HG03378 (cell line): ENCODE results near the gene SERBP1.
"Not testable (repeated sequence)": the region's sequence is repeated elsewhere in the genome, so short reads cannot be mapped to it uniquely, and the experiment has no call there.

Experiments
- ATAC-seq: cut with Tn5 transposase; IDR thresholded peaks from one replicate; pipeline ENCODE4 v1.9.1; 2021; ENCODE audit warnings: mild to moderate bottlenecking, moderate library complexity; ENCODE audit not compliant: unreplicated experiment

SERBP1 gene

DNA sequence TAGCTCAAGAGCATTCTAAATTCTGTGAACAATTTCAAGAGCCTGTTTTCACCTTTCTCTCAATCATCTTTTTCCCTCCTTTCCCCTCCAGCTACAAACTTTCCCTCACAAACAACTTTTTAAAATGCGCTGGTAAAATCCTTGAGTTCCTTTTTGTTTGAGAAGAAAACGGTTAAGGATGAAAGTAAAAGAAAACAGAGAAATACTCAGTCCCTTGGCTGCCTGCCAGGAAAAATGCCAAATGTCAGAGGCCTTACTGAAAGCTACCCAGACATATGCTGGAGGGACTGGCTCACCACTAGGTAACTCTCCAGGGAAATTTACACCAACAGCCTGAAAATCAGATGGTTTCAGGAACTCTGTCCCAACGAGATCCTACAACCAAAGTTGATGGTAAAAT is 11.0 kb upstream of the SERBP1 start:
- ATAC-seq: peak; percentile 80

DNA sequence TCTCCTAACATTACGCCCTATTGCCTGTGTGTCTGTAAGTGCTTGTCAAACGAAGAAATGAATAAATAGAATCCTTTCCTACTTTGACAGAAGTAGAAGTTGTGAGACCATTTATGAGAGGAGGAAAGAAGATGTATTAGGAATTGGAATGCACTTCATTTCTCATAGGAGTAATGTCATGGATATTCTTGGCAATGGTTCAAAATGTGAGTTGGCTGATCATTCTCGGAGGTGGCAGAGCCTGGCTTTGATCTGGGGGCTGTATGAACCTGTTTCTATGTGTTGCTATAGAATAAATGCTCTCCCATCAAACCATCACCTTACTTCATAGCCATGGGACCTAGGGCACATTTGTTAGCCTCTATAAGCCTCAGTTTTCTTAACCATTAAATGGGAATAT is 10.1 kb upstream of the SERBP1 start:
- ATAC-seq: no peak

DNA sequence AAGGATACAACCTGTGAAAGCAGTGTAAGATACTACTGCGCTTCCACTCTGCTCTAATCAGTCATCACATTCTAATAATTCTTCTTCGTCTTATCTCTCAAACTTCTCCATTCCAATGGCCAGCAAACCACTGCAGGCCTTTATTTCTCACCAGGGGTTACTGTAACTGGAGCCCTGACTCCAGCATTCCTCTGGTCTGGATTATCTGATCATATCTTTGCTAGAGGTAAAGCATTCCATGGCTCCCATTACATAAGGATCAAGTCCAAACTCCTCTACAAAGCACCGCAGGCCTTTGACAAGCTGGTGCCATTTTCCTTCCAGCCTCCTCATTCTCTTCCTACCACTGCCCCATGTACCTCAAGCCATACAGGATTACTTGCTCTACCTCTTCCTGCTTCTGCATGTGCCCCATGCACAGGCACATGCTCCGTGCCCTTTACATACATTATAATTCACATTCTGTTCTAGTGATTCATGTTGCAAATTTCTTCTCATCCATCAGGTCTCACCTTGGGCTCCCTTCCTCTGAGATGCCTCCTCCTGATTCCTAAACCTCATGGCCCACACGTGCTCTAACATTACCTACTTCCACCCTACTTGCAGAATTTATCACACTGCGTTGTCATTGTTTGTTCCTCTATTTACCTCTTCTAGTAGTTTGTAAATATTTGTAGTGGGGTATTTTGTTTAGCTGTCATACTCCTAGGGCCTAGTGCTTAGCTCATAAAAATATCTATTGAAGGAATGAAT is 9.3 kb upstream of the SERBP1 start:
- no peak for ATAC-seq

DNA sequence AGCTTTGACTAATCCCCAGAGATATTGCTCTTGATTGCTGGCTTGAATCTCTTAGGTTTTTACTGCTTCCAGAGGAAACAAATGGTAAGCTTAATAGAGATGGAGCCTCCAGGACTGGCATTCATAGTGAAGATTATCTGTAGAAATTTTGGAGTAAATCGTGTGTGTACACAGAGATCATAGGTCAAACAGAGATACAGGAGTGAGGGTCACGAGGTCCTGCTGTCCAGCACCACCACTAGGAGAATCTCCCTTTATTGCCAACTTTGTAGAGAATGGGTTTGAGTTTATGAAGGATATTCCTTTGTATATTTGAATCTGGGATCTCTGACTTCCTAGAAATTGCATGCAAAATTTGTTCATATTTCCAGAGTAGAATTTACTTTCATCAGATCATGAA is 7.8 kb upstream of the SERBP1 start:
- no peak for ATAC-seq

DNA sequence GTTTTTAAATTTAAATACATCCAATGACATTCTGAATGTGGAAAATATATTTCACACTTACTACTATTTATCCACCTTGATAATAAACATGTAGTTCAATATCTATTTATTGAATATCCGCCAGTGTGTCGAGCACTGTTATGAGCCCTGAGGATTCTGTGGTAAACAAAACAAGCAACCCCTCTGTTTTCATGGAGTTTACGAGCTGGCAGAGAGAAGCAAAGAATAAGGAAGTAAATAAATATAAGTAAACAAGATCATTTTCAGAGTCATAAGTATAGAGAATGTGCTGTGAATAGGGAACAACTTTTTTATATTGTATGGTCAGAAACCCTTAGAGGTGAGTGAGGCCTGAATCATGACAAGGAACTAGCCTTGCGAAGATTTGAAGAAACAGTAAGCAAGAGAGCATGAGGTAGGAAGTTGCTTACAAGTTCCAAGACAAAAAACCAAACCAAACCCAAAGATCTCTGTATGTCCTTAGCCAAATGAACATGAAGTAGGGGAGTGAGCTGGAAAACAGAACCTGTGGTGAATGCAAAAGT is 6.4 kb upstream of the SERBP1 start:
- ATAC-seq: no peak

DNA sequence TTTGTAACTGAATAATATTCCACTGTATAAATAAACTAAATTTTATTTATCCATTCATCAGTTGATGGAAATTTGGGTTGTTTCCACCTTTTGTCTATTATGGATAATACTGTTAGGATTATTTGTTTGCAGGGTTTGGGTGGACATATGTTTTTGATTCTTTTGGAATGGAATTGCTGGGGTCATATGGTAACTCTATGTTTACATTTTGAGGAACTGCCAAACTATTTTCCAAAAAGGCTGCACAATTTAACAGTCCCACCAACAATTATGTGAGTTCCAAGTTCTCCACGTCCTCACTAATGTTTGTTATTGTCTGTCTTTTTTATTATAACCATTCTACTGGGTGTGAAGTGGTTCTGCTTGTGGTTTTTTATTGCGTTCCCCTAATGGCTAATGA is 4.3 kb upstream of the SERBP1 start:
- ATAC-seq: no peak

DNA sequence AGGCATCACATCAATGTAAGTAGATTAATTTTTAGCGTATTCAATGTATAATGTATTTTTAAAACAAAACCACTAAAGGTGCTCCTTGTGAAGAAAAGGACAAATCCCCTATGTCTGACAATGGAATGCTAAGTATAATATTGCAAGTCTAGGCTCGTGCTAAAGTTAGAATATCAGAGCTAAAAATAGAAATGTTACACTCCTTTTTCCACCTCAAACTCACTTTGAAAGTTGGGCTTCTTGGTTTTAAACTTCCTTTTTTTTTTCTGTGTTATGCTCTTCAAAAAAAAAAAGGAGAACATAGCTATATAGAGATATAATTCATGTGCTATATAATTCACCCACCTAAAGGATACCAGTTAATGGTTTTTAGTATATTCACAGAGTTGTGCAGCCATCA is 3.6 kb upstream of the SERBP1 start:
- no peak for ATAC-seq

DNA sequence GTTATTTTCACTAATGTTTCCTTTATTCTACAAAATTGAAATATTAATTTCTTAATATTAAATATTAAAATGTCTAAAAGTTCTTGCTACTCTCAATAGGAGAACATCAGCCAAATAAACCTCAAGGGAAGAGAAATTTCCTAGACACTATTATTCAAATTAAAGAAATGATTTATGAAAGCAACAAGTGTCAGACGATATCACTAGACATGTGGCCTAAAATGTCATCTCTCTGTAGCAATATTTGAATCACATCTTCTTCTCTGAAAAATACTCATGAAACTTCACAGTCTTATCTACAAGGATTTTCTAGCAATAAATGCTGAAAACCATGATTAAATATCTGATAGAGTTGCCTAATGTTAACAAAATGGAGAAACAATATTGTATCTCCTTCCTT is 2.5 kb upstream of the SERBP1 start:
- no peak for ATAC-seq

DNA sequence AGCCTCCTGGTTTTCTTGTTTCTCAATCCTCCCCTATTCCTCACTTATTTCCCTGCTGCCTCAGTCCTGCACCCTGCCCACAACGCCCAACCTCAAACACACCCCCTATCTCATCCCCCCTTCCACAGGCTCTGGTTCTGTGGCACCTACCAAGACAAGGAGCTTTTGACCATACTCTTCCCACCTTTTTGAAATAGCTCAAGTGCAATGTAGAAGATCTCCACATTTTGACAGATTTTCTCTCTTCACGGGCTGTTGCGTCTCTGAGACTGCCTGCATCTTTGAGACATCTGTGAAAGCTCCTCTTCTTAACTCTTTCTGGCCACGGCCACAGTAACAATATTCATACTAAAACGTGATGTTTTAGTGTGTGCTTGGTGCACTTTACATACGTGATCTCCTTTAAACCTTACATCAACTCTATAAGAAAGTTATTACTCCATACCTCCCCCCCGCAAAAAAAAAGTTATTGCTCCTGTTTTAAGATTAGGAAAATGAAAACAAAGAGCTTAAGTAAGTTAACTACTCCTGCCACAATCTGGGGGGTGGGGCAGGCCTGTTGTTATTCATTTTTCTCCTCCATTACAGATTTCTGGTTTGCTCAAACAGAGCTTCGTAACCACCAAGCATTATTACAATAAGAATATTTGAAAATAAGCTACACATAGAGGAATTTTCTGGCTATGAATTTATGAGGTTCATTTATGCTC is 1.8 kb upstream of the SERBP1 start:
- ATAC-seq: no peak

DNA sequence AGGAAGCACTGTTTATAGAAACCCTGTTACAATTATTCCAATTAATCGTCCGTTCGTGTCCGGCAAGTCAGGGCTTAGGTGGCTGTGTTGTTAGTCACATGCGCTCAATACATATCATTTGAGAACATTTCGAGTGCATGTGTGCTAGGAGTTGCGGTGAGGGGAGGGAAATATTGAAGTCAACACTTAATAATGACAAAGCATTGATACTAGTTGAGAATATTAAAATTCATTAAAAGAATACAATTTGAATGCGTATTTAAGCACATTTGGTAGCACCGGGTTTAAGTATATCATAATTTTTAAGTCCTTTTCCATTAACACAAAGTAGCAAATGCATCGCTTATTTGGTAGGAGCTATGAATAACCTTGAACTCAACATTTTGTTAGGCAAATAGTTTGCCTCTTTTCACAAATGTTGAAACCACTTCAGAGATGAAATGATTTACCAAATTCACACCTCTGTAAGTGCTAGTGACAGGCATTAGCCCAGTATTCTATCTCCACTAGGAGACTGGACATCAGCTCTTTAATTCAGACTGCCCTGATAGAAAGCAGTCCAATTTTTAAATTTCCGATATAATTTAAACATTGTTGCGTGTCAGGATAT is 1.1 kb upstream of the SERBP1 start:
- ATAC-seq: no peak

DNA sequence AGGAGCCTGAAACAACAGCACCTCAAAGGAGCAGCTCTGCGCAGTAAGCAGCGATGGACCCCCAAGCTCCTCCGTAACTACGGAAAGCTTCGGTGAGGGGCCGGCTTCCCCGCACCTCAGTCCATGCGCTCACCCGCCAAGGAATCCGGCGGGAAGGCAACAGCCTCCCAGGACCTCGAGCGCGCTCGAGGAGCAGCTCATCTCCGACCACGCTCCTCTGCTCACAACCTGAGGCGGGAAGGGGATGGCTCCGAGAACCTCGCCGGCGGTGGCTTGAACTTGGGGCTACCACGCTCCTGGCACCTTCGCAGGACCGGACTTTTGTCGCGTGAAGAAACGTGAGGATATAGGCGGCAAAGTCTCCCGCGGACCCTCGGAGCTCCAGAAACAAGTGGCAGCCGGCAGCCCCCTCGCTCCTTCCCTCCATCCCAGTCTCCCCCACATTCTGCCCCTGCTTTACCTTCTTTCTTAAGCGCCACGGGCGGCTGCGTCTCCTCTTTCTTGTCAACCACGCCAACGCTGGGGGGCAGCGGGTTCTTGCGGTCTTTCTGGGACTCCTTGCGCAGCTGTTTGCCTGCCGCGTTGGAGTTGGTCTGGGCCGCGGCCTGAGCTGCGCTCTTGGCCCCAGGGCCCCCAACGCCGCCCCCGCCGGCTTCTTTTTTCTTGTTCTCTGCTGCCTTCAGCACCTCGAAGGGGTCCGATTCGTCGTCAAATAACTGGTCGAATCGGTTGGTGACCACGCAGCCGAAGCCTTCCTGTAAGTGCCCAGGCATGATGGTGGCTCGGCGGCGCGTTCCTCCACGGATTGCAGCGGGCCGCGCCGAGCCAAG is 459 bp downstream of the SERBP1 start:
- ATAC-seq: no peak

DNA sequence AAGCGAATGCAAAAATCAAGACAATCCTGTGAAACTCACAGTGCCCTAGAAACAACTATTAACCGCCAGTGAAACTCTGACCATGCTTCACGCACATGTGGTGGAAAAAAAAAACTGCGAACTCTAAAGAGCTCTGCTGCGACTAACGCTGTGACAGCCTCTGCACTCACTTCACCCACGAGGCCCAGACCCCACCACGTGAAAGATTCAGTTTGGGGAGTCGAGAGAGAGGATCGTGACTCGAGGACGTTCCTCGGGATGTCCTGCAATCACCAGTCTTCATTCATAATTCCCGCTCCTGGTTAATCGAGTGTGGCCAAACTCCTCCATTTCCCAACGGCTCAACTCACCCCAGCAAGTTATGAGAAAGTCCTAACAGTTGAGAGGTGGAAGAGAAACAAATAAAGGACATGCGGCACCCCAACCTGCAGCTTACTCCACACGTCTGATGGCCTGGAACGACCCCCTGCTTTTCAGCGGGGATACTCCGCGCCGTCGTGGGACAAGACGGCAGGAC is 1.1 kb downstream of the SERBP1 start:
- ATAC-seq: no peak

DNA sequence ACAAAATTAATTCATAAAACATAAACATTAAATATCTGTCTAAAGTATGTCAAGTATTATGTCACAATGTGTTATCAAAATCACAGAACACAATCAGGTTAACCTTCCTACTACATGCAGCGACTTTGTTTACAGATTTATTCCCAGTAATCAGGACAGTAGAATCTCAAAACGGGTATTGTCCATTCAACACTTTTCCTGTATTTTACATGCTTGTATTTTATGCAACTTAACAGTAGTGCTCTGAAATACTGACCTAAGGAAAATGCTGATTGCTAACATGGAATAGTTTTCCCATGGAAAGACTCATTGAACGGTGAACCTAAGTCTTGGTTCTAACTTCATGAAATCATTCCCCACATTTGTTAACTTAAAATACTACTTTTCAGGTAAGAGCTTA is 2.3 kb downstream of the SERBP1 start:
- ATAC-seq: no peak

DNA sequence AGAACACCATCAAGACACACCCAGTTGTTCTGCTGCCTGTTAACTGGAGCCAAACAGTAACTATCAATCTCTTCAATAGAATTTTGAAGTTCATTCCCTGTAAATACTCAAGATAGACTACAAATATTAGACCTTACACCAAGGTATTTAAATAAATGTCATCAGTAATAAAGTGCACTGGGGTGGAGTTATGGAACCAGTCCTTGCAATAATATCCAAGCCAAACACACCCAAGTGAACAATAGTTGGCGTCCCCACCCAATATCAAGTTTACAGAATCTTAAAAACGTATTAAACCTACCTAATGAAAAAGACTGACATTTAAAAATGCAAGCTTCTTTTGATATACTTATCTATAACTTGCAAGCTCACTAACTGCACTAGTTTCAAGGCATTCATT is 2.7 kb downstream of the SERBP1 start:
- no peak for ATAC-seq

DNA sequence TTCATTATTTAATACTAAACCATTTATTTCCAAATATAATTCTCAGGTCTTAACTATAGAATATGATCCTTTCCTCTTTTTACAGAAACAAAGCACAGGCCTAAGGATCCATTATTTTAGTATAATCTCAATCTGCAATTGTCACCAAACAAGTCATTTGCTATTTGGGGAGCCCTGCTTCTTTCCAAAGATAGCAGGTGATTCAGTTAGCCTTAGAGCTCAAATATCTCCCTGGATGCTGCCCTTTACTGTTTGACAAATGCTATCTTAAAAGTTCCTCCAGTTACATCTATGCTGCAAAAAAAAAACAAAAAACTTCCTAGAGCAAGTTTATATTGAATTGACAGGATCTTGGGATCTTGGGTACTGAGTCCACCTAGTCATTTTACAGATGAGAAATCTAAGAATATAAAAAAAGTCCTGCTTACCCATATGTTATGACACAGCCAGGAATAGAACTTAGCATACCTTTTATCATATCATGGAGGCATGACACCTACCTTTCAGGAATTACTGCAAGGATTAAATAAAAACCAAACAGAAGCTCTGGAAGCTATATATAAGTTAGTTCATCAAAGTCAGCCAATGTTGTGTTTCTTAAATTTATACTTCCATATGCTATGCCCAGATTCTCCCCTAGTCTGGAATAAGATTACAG is 9.2 kb downstream of the SERBP1 start:
- ATAC-seq: no peak

DNA sequence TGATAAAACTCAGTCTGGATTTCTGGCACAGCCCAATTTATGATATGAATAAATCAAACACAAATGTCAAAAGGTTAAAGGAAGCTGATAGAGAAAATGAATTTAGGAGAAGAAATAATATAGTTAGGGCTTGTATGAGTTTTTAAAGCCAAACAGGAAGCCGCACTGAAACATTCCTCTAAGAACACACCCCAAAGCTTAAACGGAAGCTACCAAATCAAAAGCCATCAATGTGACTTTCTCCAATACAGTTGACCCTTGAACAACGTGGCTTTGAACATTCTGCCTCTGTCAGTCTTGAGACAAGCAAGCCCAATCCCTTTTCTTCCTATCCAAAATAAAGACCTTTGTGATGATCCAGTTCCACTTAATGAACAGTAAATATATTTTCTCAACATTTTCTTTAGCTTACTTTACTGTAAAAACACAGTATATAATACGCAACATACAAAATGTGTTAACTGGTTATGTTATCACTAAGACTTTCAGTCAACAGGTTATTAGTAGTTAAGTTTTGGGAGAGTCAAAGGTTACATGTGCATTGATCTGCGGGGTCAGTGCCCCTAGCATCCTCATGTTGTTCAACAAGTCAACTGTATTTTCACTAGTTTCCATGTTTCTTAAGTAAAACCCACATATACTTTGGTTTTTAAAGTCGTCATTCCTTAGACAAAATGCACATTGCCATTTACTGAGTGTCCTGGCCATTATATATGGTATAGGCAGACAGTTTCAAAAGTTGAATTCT is 11.2 kb downstream of the SERBP1 start:
- ATAC-seq: no peak

DNA sequence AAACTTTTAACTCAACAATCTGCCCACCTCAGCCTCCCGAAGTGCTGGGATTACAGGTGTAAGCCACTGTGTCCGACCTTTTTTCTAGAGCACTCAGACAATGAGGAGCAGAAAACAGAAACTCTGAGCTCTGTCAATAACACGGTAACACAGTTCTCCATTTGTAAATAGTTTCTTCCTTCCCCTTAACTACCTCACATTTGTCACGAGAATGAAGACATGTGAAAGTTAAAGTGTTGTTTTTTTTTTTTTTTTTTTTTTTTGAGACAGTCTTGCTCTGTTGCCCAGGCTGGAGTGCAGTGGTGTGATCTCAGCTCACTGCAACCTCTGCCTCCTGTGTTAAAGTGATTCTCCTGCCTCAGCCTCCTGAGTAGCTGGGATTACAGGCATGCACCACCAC is 12.5 kb downstream of the SERBP1 start:
- not testable (repeated sequence) for ATAC-seq

DNA sequence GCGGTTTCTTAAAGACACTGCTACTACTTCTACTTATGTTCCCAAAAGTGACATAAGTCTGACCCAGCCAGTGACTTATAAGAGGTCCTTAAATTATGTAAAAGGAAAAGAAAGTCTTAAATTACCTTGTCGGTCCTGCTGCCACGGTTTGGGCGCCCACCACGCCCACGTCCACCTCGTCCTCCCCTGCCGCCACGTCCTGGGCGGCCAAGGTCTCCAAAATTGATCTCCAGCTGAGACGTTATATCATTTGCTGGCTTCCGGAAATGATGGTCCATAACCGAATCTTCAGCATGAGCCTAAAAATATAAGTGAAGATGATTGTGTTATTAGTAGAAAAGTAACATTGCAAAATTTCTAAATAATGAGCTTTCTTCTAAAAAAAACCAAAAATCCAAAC is 15.2 kb downstream of the SERBP1 start:
- ATAC-seq: no peak

DNA sequence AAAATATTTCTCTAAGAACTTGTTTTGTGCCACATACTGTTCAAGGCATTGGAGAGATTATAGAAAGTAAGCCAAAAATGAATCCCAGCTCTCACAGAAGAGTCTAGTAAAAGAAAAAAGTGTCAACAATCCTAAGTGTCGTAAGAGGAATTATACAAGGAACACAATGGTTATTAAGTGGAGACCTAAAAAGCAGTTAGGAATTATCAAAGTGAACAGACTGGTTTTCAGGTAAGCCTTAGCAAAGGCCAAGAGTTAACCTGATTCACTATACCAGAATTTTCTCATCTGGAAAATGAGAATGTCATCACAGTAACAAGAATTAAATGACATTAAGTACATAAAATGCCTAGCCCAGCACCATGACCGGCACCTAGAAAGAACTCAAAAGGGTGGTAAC is 15.6 kb downstream of the SERBP1 start:
- no peak for ATAC-seq

DNA sequence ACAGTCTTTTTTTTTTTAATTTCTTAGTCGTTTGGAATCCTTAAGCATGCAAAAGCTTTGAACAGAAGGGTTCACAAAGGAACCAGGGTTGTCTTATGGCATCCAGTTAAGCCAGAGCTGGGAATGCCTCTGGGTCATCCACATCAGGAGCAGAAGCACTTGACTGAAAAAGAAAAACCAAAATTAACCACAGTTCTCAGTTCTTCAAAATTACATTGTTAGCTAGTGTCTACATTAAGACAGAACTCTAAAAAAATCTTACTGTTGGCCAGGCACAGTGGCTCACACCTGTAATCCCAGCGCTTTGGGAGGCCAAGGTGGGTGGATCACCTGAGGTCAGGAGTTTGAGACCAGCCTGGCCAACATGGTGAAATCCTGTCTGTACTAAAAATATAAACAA is 17.1 kb downstream of the SERBP1 start:
- ATAC-seq: not testable (repeated sequence)
